ENCODE data around the gene C6orf141.
"Not testable (repeated sequence)": the region's sequence is repeated elsewhere in the genome, so short reads cannot be mapped to it uniquely, and the experiment has no call there.

C6orf141 gene

DNA sequence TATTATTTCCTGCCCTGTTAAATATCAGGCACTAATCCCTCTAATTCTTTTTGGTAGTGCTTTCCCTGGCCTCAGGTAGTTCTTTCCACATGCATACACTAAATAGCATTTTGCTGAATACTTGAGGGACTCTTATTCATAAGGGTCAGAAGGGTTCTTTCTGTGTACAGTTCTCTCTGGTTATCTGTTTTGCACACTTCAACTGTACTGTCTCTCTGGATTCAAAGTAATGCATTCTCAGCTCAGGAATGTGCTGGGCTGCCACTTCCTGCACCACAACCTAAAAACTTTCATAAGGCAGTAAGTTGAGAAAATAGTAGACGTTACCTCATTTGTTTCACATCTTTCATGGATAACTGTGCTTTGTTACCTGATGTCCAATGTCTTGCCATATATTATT, 32.1 kb downstream of the C6orf141 start:
- no peak for DNase-seq

DNA sequence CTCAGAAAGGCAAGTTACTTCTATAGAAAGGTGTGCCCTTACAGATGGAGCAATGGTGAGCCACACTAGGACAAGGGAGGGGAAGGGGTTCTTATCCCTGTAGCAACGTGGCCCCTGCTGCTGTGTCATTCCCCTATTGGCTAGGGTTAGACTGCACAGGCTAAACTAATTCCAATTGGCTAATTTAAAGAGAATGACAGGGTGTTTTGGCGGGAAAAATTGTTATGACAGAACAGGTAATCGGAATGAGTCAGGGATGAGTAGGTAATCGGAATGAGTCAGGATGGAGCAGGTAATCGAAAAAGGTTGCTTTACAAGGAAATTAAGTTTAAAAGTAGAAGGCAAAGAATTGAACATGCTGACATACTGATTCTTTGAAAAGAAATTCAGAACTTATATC, 36.8 kb downstream of the C6orf141 start:
- not testable (repeated sequence) for DNase-seq

Measured in CD4-positive, alpha-beta T cell treated with Interleukin-6 for 4 hours (primary cell).